GM10248 (cell line): Measurements from ENCODE around the gene SCP2.

Source experiments
- CTCF ChIA-PET: fragments of 300-600 bp; sonication (Branson Sonifier 250); formaldehyde crosslinking; extraction: SDS; loops from one replicate; lab custom pipeline; 2021; ENCODE audit warnings: antibody characterized with exemption; lab: Yijun Ruan, JAX
- POLR2A ChIA-PET: fragments of 350-650 bp; sonication (Branson Sonifier 250); formaldehyde crosslinking; extraction: SDS; loops from one replicate; lab custom pipeline; 2020; ENCODE audit warnings: antibody characterized with exemption; lab: Yijun Ruan, JAX
- DNase-seq: peaks from one replicate; pipeline ENCODE4 v3.0.0; 2012; ENCODE audit errors: extremely low spot score
- TF ChIP-seq, protein P1 (sequence below): IDR thresholded peaks from 2 replicates; pipeline ENCODE4 v1.5.1; 2012; ENCODE audit warnings: mild to moderate bottlenecking, low read depth; ENCODE audit errors: extremely low read depth, missing control alignments, control extremely low read depth

SCP2 gene

DNA sequence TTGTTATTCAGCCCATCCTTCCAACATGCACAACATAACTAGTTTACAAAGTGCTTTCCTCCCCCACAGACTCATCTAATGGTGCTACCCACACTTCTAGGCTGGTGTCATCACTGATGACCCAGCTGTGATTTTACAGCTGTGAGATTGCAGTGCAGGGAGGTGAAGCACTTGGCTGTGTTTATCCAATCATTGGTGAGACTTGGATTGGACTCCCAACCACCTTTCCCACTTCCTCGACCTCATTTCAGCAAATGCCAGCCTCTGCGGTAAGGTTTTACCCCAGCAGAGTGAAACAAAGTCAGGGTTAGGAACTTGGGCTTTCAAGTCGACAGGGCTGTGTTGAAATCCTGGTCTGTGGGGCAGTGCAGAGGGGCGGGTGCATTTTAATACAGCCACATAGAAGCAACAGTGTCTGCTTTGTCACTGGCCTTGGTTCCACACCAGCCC lies 27.6 kb upstream of the SCP2 start:
- ChIA-PET CTCF (no interaction called here), POLR2A (no interaction called here)
- TF ChIP-seq, protein P1, sequence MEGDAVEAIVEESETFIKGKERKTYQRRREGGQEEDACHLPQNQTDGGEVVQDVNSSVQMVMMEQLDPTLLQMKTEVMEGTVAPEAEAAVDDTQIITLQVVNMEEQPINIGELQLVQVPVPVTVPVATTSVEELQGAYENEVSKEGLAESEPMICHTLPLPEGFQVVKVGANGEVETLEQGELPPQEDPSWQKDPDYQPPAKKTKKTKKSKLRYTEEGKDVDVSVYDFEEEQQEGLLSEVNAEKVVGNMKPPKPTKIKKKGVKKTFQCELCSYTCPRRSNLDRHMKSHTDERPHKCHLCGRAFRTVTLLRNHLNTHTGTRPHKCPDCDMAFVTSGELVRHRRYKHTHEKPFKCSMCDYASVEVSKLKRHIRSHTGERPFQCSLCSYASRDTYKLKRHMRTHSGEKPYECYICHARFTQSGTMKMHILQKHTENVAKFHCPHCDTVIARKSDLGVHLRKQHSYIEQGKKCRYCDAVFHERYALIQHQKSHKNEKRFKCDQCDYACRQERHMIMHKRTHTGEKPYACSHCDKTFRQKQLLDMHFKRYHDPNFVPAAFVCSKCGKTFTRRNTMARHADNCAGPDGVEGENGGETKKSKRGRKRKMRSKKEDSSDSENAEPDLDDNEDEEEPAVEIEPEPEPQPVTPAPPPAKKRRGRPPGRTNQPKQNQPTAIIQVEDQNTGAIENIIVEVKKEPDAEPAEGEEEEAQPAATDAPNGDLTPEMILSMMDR = no peak
- no peak for DNase-seq

DNA sequence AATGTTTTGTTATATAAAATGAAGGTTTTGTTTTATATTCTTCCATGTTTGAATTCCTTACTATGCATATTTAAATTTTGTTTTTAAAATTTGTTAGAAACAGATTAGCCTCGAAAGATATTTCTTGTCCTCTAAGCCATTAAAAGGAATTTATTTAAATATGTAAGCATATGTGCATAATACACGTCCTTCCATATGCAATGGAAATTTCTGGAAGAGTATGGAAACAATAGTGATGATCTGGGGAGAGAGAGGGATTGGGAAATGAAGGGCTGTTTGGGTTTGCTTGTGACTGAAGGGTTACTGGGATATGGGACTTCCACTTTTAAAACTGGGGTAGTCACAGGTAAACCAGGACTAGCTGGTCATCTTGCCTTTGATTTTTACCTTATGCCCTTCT lies 26.7 kb upstream of the SCP2 start:
- ChIA-PET POLR2A (no interaction called here), CTCF (interaction anchor here (1.9 to 2.5 kb wide), 3 partner anchors 7 to 19 kb away, joined by 4 to 9 read pairs (median 9); no protein-coding TSS in a partner anchor)
- DNase-seq = no peak
- TF ChIP-seq, protein P1 = no peak

DNA sequence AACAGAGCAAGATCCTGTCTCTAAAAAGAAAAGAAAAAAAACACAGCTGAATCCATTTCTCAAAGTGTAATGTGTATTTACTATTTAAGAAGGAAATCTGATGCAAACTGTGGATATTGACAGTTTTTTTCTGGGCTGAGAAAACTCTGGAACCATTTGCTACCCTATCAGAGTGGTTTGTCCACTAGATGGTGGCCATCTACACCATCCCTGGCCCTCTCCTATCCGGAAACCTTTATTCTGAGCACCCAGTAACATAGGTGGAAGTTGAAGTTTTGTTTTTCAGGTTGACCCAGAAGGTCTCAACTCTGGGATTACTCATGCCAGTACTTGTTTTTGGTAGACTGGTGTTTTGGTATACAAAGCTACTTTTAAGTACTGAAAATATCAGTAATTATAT lies 25.7 kb upstream of the SCP2 start:
- no peak for DNase-seq
- POLR2A ChIA-PET = no interaction called here
- CTCF ChIA-PET = interaction anchor here (0.9 to 2.5 kb wide), 9 partner anchors 8 to 182 kb away, joined by 3 to 9 read pairs (median 4); partner anchors contain the start of gene ECHDC2
- TF ChIP-seq, protein P1 = no peak

DNA sequence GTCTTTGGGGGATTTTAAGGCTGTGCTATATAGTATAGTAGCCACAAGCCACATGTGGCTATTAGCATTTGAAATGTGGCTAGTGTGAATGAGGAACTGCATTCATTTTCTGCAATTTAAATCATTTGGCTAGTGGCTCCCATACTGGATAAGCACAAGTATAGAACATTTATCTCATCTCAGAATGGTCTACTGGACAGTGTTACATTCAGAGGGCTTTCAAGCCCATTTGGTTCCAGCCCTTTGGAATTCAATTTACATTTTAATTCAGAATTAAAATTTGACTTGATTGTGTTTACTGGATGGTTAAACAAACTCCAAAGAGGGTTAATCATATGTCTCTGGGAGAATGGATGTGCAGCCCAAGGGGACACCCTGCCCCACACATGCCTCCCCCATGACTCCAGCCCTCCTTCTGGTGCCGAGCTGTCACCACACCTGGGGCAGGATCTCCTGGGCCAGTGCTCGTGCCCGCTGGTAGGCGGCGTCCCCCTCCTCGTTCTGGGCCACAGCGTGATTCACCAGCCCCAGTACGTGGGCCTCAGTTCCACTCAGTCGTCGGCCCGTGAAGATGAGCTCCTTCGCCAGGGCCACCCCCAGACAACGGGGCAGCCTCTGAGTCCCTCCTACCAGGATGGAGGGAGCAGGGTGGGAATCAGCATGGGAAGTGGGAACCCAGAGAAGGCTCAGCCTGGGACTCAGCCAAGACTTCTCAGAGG lies 22.7 kb upstream of the SCP2 start:
- TF ChIP-seq, protein P1 = no peak
- DNase-seq = no peak
- CTCF ChIA-PET = interaction anchor here (1.0 to 1.4 kb wide), 5 partner anchors 15 to 276 kb away, joined by 3 to 5 read pairs (median 3); partner anchors contain the start of gene ECHDC2
- POLR2A ChIA-PET = no interaction called here

DNA sequence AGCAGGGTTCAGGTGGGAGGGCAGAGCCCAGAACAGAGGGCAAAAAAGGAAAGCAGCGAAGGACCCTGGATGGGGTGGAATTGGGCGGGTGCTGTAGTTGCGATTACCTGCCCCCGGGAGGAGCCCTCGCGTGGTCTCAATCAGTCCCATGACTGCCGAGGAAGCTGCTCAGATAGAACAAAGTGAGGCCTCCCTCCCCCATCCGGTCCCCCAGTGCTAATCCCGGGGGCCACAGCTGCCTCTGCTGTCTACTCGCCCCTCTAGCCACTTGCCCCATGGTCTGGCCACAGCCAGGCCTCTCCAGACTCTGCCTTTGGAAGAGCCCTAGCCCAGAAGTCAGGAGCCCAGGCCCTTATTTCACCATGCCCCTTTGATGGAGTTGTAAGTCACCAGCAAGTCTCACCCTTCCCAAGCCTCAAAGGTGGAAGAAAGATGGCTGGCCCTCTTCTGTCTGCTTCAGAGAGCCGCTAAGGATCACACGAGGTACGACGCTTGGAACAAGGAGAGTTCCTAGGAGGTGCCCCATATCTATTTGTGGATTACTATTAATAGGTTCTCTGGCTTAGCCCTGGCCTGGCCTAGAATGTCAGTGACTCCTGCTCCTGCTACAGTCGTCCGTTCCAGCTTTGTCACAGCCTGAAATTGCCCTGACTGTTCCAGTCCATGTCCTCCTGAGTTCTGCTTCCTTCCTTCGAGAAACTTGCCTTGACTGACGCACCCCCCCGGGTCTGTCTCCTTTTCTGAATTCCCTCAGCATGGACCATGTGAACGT lies 22.0 kb upstream of the SCP2 start:
- TF ChIP-seq, protein P1 = peak; percentile 38
- ChIA-PET CTCF (interaction anchor here (0.6 to 1.4 kb wide), 7 partner anchors 12 to 275 kb away, joined by 3 to 5 read pairs (median 3); partner anchors contain the start of gene ECHDC2), POLR2A (interaction anchor here (0.5 to 1.0 kb wide), 2 partner anchors 17 to 53 kb away, joined by 3 to 5 read pairs; partner anchors contain the start of gene ECHDC2)
- DNase-seq = peak; percentile 76

DNA sequence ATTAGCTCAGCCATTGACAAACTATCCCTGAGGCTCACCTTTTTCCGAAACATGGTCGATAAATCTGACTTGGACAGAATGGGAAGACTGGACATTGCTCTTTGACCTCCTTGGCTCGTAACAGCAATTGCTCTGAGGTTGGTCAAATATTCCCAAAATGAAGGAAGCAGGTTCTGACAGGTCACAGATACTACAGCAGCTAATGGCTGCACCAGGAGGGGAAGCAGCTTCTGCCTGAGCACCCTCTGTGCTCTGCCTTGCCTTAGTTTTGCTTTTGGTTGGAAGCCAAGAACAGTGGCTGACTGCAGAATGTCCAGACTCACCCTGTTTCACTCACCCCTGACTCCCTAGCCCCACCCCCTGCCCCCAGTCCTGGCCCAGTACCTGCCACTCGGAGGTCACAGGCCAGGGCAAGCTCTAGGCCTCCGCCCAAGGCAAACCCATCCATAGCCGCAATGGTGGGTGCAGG lies 20.9 kb upstream of the SCP2 start:
- TF ChIP-seq, protein P1 = no peak
- ChIA-PET POLR2A (interaction anchor here (0.6 to 1.0 kb wide), 4 partner anchors 16 to 42 kb away, joined by 3 to 5 read pairs (median 3); partner anchors contain the start of gene ECHDC2), CTCF (interaction anchor here (0.7 to 1.6 kb wide), 4 partner anchors 10 to 276 kb away, joined by 3 to 4 read pairs (median 3); no protein-coding TSS in a partner anchor)
- DNase-seq = no peak
